ENCODE results near the gene UQCRHL. TPM values are rescaled to one million over a fixed set of nuclear protein-coding genes. Genes with fewer than 3 reads are reported as not detected.

The UQCRHL gene
- polyA plus RNA-seq, 1 experiment = 2.7 TPM

DNA sequence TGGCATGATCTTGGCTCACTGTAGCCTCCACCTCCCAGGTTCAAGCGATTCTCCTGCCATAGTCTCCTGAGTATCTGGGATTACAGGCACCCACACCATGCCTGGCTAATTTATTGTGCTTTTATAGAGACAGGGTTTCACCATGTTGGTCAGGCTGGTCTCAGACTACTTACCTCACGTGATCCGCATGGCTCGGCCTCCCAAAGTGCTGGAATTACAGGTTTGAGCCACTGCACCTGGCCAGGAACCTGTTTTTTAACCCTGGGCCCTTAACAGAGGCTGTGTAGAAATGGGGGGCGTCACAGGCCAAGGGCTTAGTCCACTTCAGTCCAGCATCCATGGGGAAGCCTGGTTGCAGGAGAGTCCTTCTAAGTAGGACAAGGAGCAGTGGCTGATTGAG is 39.5 kb downstream of the UQCRHL start:
- ChIA-PET CTCF (interaction anchor here (0.6 kb wide), 1 partner anchor 21 kb away, joined by 3 read pairs; no protein-coding TSS in a partner anchor), POLR2A (interaction anchor here (0.6 kb wide), 1 partner anchor 129 kb away, joined by 5 read pairs; no protein-coding TSS in a partner anchor)
- Histone ChIP-seq H3K4me3 (ENCODE audit: low read depth, low read length) (no peak overlapping the region), H3K27ac (ENCODE audit: low read depth, low read length) (no peak overlapping the region), H3K27me3 (ENCODE audit: control insufficient read depth, insufficient read depth, low read length) (no peaks in the 10 kb centered on the region), H3K9me3 (ENCODE audit: control insufficient read depth, insufficient read depth, low read length) (no peaks in the 10 kb centered on the region)
- no peak for TF ChIP-seq CTCF (IDR thresholded peaks at IDR 0.05; ENCODE audit: low read depth, low read length)
- no peak for DNase-seq (ENCODE audit: low read depth, low spot score)

DNA sequence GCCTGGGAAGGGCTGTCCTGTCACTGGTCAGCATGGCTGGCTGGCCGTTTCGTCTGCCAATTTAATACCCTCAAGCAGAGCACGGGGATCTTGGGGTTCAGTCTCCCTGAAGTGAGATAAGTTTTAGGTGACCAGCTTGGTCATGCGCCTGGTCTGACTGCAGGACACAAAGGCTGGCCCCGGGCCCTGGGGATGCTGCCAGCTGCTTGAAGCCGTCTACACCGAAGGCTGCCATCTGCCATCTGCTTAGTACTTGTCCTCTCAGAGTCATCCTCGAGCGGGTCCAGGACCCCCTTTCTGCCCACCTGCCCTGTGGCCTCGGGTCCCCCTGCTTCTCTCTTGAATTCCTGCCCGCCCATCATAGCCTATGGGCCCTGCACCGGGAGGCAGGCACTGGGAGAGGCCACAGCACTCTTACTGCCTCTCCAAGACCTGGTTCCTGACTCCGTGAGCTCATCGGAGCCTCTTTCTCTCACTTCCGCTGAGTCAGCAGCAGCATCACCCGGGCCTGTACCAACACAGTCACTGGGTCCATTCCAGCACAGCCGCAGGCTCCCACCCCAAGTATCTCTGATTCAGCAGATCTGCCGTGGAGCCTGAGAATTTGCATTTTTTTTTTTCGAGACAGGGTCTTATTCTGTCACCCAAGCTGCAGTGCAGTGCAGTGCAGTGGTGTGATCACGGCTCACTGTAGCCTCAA is 41.8 kb downstream of the UQCRHL start:
- H3K9me3 ChIP-seq (ENCODE audit: control insufficient read depth, insufficient read depth, low read length) = no peaks in the 10 kb centered on the region
- CTCF ChIA-PET = interaction anchor here (0.6 to 1.1 kb wide), 3 partner anchors 26 to 389 kb away, joined by 3 to 5 read pairs (median 4); no protein-coding TSS in a partner anchor
- no peak for TF ChIP-seq CTCF (IDR thresholded peaks at IDR 0.05; ENCODE audit: low read depth, low read length)
- no peaks in the 10 kb centered on the region for H3K27me3 ChIP-seq (ENCODE audit: control insufficient read depth, insufficient read depth, low read length)
- DNase-seq (ENCODE audit: low read depth, low spot score) = peak; percentile 65
- peak overlapping the region; percentile 77 for H3K27ac ChIP-seq (ENCODE audit: low read depth, low read length)
- no peak overlapping the region for H3K4me3 ChIP-seq (ENCODE audit: low read depth, low read length)
- POLR2A ChIA-PET = interaction anchor here (1.6 kb wide), 1 partner anchor 9 kb away, joined by 5 read pairs; no protein-coding TSS in a partner anchor

DNA sequence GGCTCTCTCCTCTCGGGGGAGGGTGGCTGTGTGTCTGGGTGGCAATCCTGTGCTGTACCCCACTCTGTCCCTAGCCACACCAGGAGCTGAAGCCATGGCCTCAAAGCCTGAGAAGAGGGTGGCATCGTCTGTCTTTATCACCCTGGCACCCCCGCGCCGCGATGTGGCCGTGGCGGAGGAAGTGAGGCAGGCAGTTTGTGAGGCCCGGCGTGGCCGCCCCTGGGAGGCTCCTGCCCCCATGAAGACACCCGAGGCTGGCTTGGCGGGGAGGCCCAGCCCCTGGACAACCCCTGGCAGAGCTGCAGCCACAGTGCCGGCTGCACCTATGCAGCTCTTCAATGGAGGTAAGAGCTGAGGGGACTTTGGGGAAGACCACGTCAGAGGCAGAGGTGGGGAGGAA is 42.6 kb downstream of the UQCRHL start:
- ChIA-PET CTCF (interaction anchor here (0.9 kb wide), 1 partner anchor 169 kb away, joined by 4 read pairs; no protein-coding TSS in a partner anchor), POLR2A (interaction anchor here (1.6 kb wide), 1 partner anchor 10 kb away, joined by 5 read pairs; no protein-coding TSS in a partner anchor)
- no peaks in the 10 kb centered on the region; the same call in 1 of the 2 replicates for H3K9me3 ChIP-seq (ENCODE audit: control insufficient read depth, insufficient read depth, low read length)
- no peak for DNase-seq (ENCODE audit: low read depth, low spot score)
- H3K27ac ChIP-seq (ENCODE audit: low read depth, low read length) = peak overlapping the region; percentile 77
- no peak overlapping the region for H3K4me3 ChIP-seq (ENCODE audit: low read depth, low read length)
- TF ChIP-seq CTCF (IDR thresholded peaks at IDR 0.05; ENCODE audit: low read depth, low read length) = no peak
- H3K27me3 ChIP-seq (ENCODE audit: control insufficient read depth, insufficient read depth, low read length) = no peaks in the 10 kb centered on the region

- CTCF ChIA-PET = interaction anchor here (0.9 kb wide), 1 partner anchor 168 kb away, joined by 4 read pairs; no protein-coding TSS in a partner anchor
Observed at GRCh38 chr1:15764269-15764764, 43.1 kb downstream of the UQCRHL start.

More at GRCh38 chr1:15764269-15764764, 43.1 kb downstream of the UQCRHL start:
- Histone ChIP-seq H3K27ac (ENCODE audit: low read depth, low read length) (no peak overlapping the region), H3K27me3 (ENCODE audit: control insufficient read depth, insufficient read depth, low read length) (no peaks in the 10 kb centered on the region), H3K4me3 (ENCODE audit: low read depth, low read length) (no peak overlapping the region), H3K9me3 (ENCODE audit: control insufficient read depth, insufficient read depth, low read length) (peaks cover 1% of the 10 kb centered on the region; the same call in 1 of the 2 replicates)
- no peak for DNase-seq (ENCODE audit: low read depth, low spot score)
- POLR2A ChIA-PET = no interaction called here
- no peak for TF ChIP-seq CTCF (IDR thresholded peaks at IDR 0.05; ENCODE audit: low read depth, low read length)
